Large intestine (tissue), 3 donors: ENCODE data around the gene ZNF560. TPM values are rescaled to one million over a fixed set of nuclear protein-coding genes. Genes with fewer than 3 reads are reported as not detected.

ENCODE experiments used
- DNase-seq, 2 donors: peaks; one replicate each; pipeline versions ENCODE4 v3.0.0 to v3.0.0-alpha.2; 2013
- H3K27ac ChIP-seq: one replicate; pipeline ENCODE4 v1.5.1; 2013; ENCODE audit warnings: low read length
- H3K27me3 ChIP-seq: 2 replicates; pipeline ENCODE4 v1.6.1; 2013; ENCODE audit warnings: low read length; ENCODE audit not compliant: control insufficient read depth, insufficient read depth
- H3K36me3 ChIP-seq: 2 replicates; pipeline ENCODE4 v1.6.1; 2013; ENCODE audit warnings: low read length; ENCODE audit not compliant: control insufficient read depth, insufficient read depth
- H3K4me1 ChIP-seq: one replicate; pipeline ENCODE4 v1.6.1; 2013; ENCODE audit warnings: low read length; ENCODE audit not compliant: control insufficient read depth, insufficient read depth
- H3K4me3 ChIP-seq: one replicate; pipeline ENCODE4 v1.5.1; 2013; ENCODE audit warnings: low read length
- H3K9me3 ChIP-seq: one replicate; pipeline ENCODE4 v1.6.1; 2013; ENCODE audit warnings: mild to moderate bottlenecking, low read depth, low read length, moderate library complexity; ENCODE audit not compliant: control insufficient read depth
- WGBS: methylation state at CpG from one replicate; pipeline ENCODE4 v1.1.5; 2013; ENCODE audit warnings: low lambda C conversion rate; ENCODE audit not compliant: insufficient coverage; 5-methylcytosine and 5-hydroxymethylcytosine counted together
- polyA plus RNA-seq: library from polyadenylated mRNA; unstranded; fragments of 120-200 nt; gene quantifications from one replicate; pipeline ENCODE4 v1.2.1, GENCODE V29; 2013

ZNF560 gene
- polyA plus RNA-seq, 1 donor, result 0.06 TPM

GRCh38 chr19:9445037-9445436 is 53.4 kb downstream of the ZNF560 start:
- Histone ChIP-seq H3K4me3 (no peak overlapping the region), H3K27ac (no peak overlapping the region), H3K27me3 (no peaks in the 10 kb centered on the region), H3K36me3 (no peaks in the 10 kb centered on the region), H3K4me1 (no peaks in the 10 kb centered on the region), H3K9me3 (peaks cover 23% of the 10 kb centered on the region)
- 100% methylated on average over 1 of the region's 1 CpG for WGBS
- no peak for DNase-seq

GRCh38 chr19:9436358-9436757 is 62.1 kb downstream of the ZNF560 start:
- peaks cover 14% of the 10 kb centered on the region for H3K36me3 ChIP-seq
- no CpG with 5 or more reads among the region's 4 CpGs for WGBS
- no peak overlapping the region for H3K4me3 ChIP-seq
- no peaks in the 10 kb centered on the region for H3K9me3 ChIP-seq
- H3K4me1 ChIP-seq, result no peaks in the 10 kb centered on the region
- no peaks in the 10 kb centered on the region for H3K27me3 ChIP-seq
- no peak for DNase-seq
- H3K27ac ChIP-seq, result no peak overlapping the region

- peaks cover 22% of the 10 kb centered on the region for H3K36me3 ChIP-seq
- H3K4me1 ChIP-seq, result no peaks in the 10 kb centered on the region
- DNase-seq, result peak; percentile 88 to 94
- H3K27me3 ChIP-seq, result no peaks in the 10 kb centered on the region
- H3K27ac ChIP-seq, result peak within 1 kb of the TSS; percentile 95
- H3K4me3 ChIP-seq, result peak within 1 kb of the TSS; percentile 96
- no peaks in the 10 kb centered on the region for H3K9me3 ChIP-seq
- 0% methylated on average over 1 of the region's 56 CpGs for WGBS
These were observed 62.8 kb downstream of the ZNF560 start, which contains the start of gene ZNF266 for GRCh38 chr19:9435279-9436268. Gene ZNF266 (minus strand): TSS chr19:9435573. CDS start chr19:9420089, 15,484 bp downstream.

- H3K27me3 ChIP-seq, result no peaks in the 10 kb centered on the region
- H3K36me3 ChIP-seq, result peaks cover 36% of the 10 kb centered on the region
- DNase-seq, result no peak
- no peaks in the 10 kb centered on the region for H3K4me1 ChIP-seq
- H3K27ac ChIP-seq, result no peak overlapping the region
- no CpG with 5 or more reads among the region's 7 CpGs for WGBS
- no peaks in the 10 kb centered on the region for H3K9me3 ChIP-seq
- H3K4me3 ChIP-seq, result no peak overlapping the region
These were observed 66.9 kb downstream of the ZNF560 start for GRCh38 chr19:9431475-9431874.

GRCh38 chr19:9430444-9430843 is 68.0 kb downstream of the ZNF560 start:
- H3K36me3 ChIP-seq, result peaks cover 44% of the 10 kb centered on the region
- H3K9me3 ChIP-seq, result peaks cover 5% of the 10 kb centered on the region
- H3K27me3 ChIP-seq, result no peaks in the 10 kb centered on the region
- WGBS, result no CpG with 5 or more reads among the region's 1 CpG
- no peak for DNase-seq
- H3K27ac ChIP-seq, result no peak overlapping the region
- H3K4me3 ChIP-seq, result no peak overlapping the region
- no peaks in the 10 kb centered on the region for H3K4me1 ChIP-seq

GRCh38 chr19:9427941-9428340 is 70.5 kb downstream of the ZNF560 start:
- H3K27me3 ChIP-seq, result no peaks in the 10 kb centered on the region
- no peaks in the 10 kb centered on the region for H3K4me1 ChIP-seq
- no peak overlapping the region for H3K4me3 ChIP-seq
- DNase-seq, result no peak
- peaks cover 61% of the 10 kb centered on the region for H3K36me3 ChIP-seq
- no peak overlapping the region for H3K27ac ChIP-seq
- peaks cover 8% of the 10 kb centered on the region for H3K9me3 ChIP-seq
- 100% methylated on average over 2 of the region's 6 CpGs for WGBS

Other genes starting within 250 kb of the ZNF560 start
- not detected for gene OR7E24, start 247.7 kb downstream of the ZNF560 start, polyA plus RNA-seq
- 3.5 TPM for gene ZNF699, start 188.8 kb downstream of the ZNF560 start, polyA plus RNA-seq
- gene ZNF559, start 174.4 kb downstream of the ZNF560 start, polyA plus RNA-seq, result 9.7 TPM
- 2.9 TPM for gene ZNF177, start 135.6 kb downstream of the ZNF560 start, polyA plus RNA-seq
- gene ZNF266, start 63.0 kb downstream of the ZNF560 start, polyA plus RNA-seq, result 62.6 TPM
- 10.7 TPM for gene ZNF426, start 40.0 kb upstream of the ZNF560 start, polyA plus RNA-seq
- 24.2 TPM for gene ZNF121, start 85.9 kb upstream of the ZNF560 start, polyA plus RNA-seq
- 39.6 TPM for gene ZNF561, start 122.6 kb upstream of the ZNF560 start, polyA plus RNA-seq
- 16.5 TPM for gene ZNF562, start 176.5 kb upstream of the ZNF560 start, polyA plus RNA-seq